A549 (cell line): ENCODE data around the gene EFEMP2. TPM values are rescaled to one million over a fixed set of nuclear protein-coding genes. Genes with fewer than 3 reads are reported as not detected.

ENCODE experiments used
- ATAC-seq, 2 experiments: fragments of 200-7000 bp in 1 of 2; fragments of >200 bp in 1 of 2; cut with Nextera tagmentation in 1 of 2; cut with Tn5 transposase in 1 of 2; 3 replicates each; pipeline versions ENCODE4 v1.8.0 to v1.9.1; 2018 to 2020; ENCODE audit warnings: mild to moderate bottlenecking in 1 of 2, moderate library complexity in 1 of 2
- CTCF ChIA-PET: fragments of 300-600 bp; sonication (Branson Sonifier 250); formaldehyde crosslinking; extraction: SDS; loops from one replicate; lab custom pipeline; 2021; ENCODE audit warnings: antibody characterized with exemption, inconsistent platforms; lab: Yijun Ruan, JAX
- POLR2A ChIA-PET: fragments of 350-600 bp; formaldehyde crosslinking; extraction: SDS; loops from one replicate; lab custom pipeline; 2021; ENCODE audit warnings: antibody characterized with exemption, inconsistent platforms; lab: Yijun Ruan, JAX
- DNase-seq, 2 experiments: peaks; one replicate each; pipeline versions ENCODE4 v3.0.0 to v3.0.0-alpha.2; 2011 to 2016; ENCODE audit warnings: low read depth in 1 of 2, low spot score in 1 of 2
- FAIRE-seq: peaks from 2 replicates; lab custom pipeline; 2011; peaks lifted over from hg19 to GRCh38; lab: Jason Lieb, UNC
- H3K27ac ChIP-seq, 2 experiments: fragments of >200 bp; sonication (Bioruptor Twin); formaldehyde crosslinking; 3 replicates each; pipeline ENCODE4 v1.5.1; 2016 to 2017
- H3K4me1 ChIP-seq: fragments of >200 bp; sonication (Bioruptor Twin); formaldehyde crosslinking; 3 replicates; pipeline ENCODE4 v1.6.1; 2016
- H3K4me2 ChIP-seq: fragments of >200 bp; sonication (Bioruptor Twin); formaldehyde crosslinking; 3 replicates; pipeline ENCODE4 v1.6.1; 2016
- H3K4me3 ChIP-seq: fragments of >200 bp; sonication (Bioruptor Twin); formaldehyde crosslinking; 3 replicates; pipeline ENCODE4 v1.5.1; 2016
- H3K9me3 ChIP-seq: fragments of >200 bp; sonication (Bioruptor Twin); formaldehyde crosslinking; 3 replicates; pipeline ENCODE4 v1.6.1; 2016
- CHD4 ChIP-seq: fragments of 200-600 bp; sonication (generic); IDR thresholded peaks from 2 replicates; pipeline ENCODE4 v1.6.1; 2016; ENCODE audit warnings: antibody characterized with exemption, mild to moderate bottlenecking, borderline replicate concordance
- E2F6 ChIP-seq: IDR thresholded peaks from 2 replicates; pipeline ENCODE4 v1.6.1; 2012; ENCODE audit warnings: low read depth, borderline replicate concordance
- FOSB ChIP-seq: fragments of 250-450 bp; sonication (Bioruptor Pico); IDR thresholded peaks from 2 replicates; pipeline ENCODE4 v1.5.0; 2020; ENCODE audit warnings: mild to moderate bottlenecking, moderate library complexity
- FOXS1 ChIP-seq: fragments of 250-450 bp; sonication (Bioruptor Pico); IDR thresholded peaks from 2 replicates; pipeline ENCODE4 v1.5.0; 2020; ENCODE audit warnings: mild to moderate bottlenecking, moderate library complexity
- GATA3 ChIP-seq: IDR thresholded peaks from 2 replicates; pipeline ENCODE4 v1.6.1; 2012; ENCODE audit warnings: borderline replicate concordance
- HDAC2 ChIP-seq: fragments of 200-600 bp; sonication (generic); IDR thresholded peaks from 2 replicates; pipeline ENCODE4 v1.6.1; 2016
- HEYL ChIP-seq: fragments of 250-450 bp; sonication (Bioruptor Pico); IDR thresholded peaks from 2 replicates; pipeline ENCODE4 v1.8.0; 2021; ENCODE audit warnings: mild to moderate bottlenecking, moderate library complexity
- HOXA7 ChIP-seq: fragments of 250-450 bp; sonication (Bioruptor Pico); IDR thresholded peaks from 2 replicates; pipeline ENCODE4 v1.5.0; 2020; ENCODE audit warnings: mild to moderate bottlenecking, moderate library complexity
- HOXB13 ChIP-seq: fragments of 250-450 bp; sonication (Bioruptor Pico); IDR thresholded peaks from 2 replicates; pipeline ENCODE4 v1.5.0; 2020; ENCODE audit warnings: low read depth, mild to moderate bottlenecking, moderate library complexity
- JUN ChIP-seq, 2 experiments: fragments of >200 bp; sonication (Bioruptor Twin); formaldehyde crosslinking; IDR thresholded peaks; 2 replicates in 1 of 2; 3 replicates in 1 of 2; pipeline ENCODE4 v1.6.1; 2016 to 2017
- KDM1A ChIP-seq: fragments of 200-600 bp; sonication (generic); IDR thresholded peaks from 2 replicates; pipeline ENCODE4 v1.6.1; 2016; ENCODE audit warnings: low read depth, mild to moderate bottlenecking
- KDM5A ChIP-seq: fragments of 200-600 bp; sonication (generic); IDR thresholded peaks from 2 replicates; pipeline ENCODE4 v1.6.1; 2016; ENCODE audit warnings: antibody characterized with exemption, mild to moderate bottlenecking
- NPAS2 ChIP-seq: fragments of 250-450 bp; sonication (Bioruptor Pico); IDR thresholded peaks from 2 replicates; pipeline ENCODE4 v1.8.0; 2022; ENCODE audit warnings: mild to moderate bottlenecking, moderate library complexity, borderline replicate concordance
- POLR2A ChIP-seq: IDR thresholded peaks from 2 replicates; pipeline ENCODE4 v1.6.1; 2012; ENCODE audit warnings: mild to moderate bottlenecking, low read length
- POLR2AphosphoS2 ChIP-seq: conservative IDR thresholded peaks from 2 replicates; pipeline ENCODE4 v1.6.1; 2012; ENCODE audit warnings: low read length, improper control_type of control experiment, inconsistent platforms
- RARB ChIP-seq: fragments of 250-450 bp; sonication (Bioruptor Pico); IDR thresholded peaks from 2 replicates; pipeline ENCODE4 v1.8.0; 2021; ENCODE audit warnings: mild to moderate bottlenecking, moderate library complexity
- RFX5 ChIP-seq: fragments of 450-650 bp; IDR thresholded peaks from 2 replicates; pipeline ENCODE4 v1.7.1; 2014; ENCODE audit warnings: antibody characterized with exemption, mild to moderate bottlenecking, moderate library complexity
- SREBF2 ChIP-seq: fragments of 450-650 bp; IDR thresholded peaks from 2 replicates; pipeline ENCODE4 v1.6.1; 2014; ENCODE audit warnings: mild to moderate bottlenecking, moderate library complexity
- TFCP2L1 ChIP-seq: fragments of 250-450 bp; sonication (Bioruptor Pico); IDR thresholded peaks from 2 replicates; pipeline ENCODE4 v1.5.0; 2021; ENCODE audit warnings: mild to moderate bottlenecking
- TP53 ChIP-seq: fragments of 250-450 bp; sonication (Bioruptor Pico); IDR thresholded peaks from 2 replicates; pipeline ENCODE4 v1.5.0; 2021; ENCODE audit warnings: mild to moderate bottlenecking, moderate library complexity
- ZFP36 ChIP-seq: fragments of 450-650 bp; IDR thresholded peaks from 2 replicates; pipeline ENCODE4 v1.6.1; 2014; ENCODE audit warnings: borderline replicate concordance; ENCODE audit not compliant: partially characterized antibody
- whole genome bisulfite sequencing: methylation state at CpG from one replicate; pipeline ENCODE4 v1.1.6; 2017; ENCODE audit errors: missing lambda C conversion rate; 5-methylcytosine and 5-hydroxymethylcytosine counted together
- polyA plus RNA-seq, 4 experiments: library from polyadenylated mRNA; depleted of rRNA in 3 of 4; stranded (reverse); fragments of >200 nt; fragmentation: RNase III in 1 of 4; extraction: RNeasy Plus Mini Kit Qiagen cat#74134 plus additional on column Dnase treatment in 1 of 4; gene quantifications; 2 replicates in 3 of 4; 3 replicates in 1 of 4; pipeline ENCODE4 v1.2.3, GENCODE V29; 2011 to 2017
- TF ChIP-seq, protein P1 (sequence below): fragments of >200 bp; sonication (Bioruptor Twin); formaldehyde crosslinking; IDR thresholded peaks from 3 replicates; pipeline ENCODE4 v1.5.1; 2016
- TF ChIP-seq, protein P2 (sequence below): IDR thresholded peaks from 2 replicates; pipeline ENCODE4 v1.6.1; 2012

Gene EFEMP2
- polyA plus RNA-seq, 2 of the 4 experiments (the other 2 are of a cell fraction), result 1.3 to 1.4 TPM

- ChIA-PET CTCF (interaction anchor here (0.6 to 7.5 kb wide), 12 partner anchors 10 to 191 kb away, joined by 3 to 45 read pairs (median 6); partner anchors contain the start of genes AP5B1, FIBP and KAT5), POLR2A (no interaction called here)
- FAIRE-seq, result no peak
- Histone ChIP-seq H3K4me3 (no peak overlapping the region), H3K4me1 (peaks cover 23% of the 10 kb centered on the region), H3K4me2 (no peak overlapping the region), H3K9me3 (no peaks in the 10 kb centered on the region), H3K27ac (no peak overlapping the region)
- TF ChIP-seq KDM1A (no peak), POLR2AphosphoS2 (peak; percentile 76), HOXA7 (CRISPR knock-in tag) (peak; percentile 6; the same call in 1 of the 2 replicates), NPAS2 (no peak)
- TF ChIP-seq, protein P1, sequence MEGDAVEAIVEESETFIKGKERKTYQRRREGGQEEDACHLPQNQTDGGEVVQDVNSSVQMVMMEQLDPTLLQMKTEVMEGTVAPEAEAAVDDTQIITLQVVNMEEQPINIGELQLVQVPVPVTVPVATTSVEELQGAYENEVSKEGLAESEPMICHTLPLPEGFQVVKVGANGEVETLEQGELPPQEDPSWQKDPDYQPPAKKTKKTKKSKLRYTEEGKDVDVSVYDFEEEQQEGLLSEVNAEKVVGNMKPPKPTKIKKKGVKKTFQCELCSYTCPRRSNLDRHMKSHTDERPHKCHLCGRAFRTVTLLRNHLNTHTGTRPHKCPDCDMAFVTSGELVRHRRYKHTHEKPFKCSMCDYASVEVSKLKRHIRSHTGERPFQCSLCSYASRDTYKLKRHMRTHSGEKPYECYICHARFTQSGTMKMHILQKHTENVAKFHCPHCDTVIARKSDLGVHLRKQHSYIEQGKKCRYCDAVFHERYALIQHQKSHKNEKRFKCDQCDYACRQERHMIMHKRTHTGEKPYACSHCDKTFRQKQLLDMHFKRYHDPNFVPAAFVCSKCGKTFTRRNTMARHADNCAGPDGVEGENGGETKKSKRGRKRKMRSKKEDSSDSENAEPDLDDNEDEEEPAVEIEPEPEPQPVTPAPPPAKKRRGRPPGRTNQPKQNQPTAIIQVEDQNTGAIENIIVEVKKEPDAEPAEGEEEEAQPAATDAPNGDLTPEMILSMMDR, result no peak
- DNase-seq, result no peak
- no peak for ATAC-seq
- WGBS, result 97% methylated on average over 6 of the region's 6 CpGs
Measured at GRCh38 chr11:65853246-65853979, 19.2 kb downstream of the EFEMP2 start.

DNA sequence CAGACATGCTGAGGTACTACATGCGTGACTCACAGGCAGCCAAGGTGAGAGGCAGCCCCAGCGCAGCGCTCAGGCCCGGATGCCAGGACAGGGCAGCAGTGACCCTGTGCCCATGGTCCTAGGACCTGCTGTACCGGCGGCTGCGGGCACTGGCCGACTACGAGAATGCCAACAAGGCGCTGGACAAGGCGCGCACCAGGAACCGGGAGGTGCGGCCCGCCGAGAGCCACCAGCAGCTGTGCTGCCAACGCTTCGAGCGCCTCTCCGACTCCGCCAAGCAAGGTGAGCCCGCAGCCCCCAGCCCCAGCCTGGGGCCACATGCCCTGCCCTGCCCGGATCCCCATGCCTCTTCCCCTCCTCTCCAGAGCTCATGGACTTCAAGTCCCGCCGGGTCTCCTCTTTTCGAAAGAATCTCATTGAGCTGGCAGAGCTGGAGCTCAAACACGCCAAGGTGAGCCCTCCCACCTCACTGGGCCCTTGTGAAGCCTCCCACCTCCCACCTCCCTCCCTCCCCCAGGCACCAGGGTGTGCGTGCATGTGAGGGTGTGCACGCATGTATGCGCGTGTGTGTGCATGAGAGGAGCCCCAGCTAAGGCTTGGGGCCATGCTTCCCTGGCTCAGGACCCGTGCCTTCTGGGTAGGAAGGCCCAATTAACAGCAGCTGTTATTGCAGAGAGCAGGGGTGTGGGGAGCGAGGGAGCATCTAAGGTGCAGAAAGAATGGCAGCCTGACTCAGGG is 19.9 kb downstream of the EFEMP2 start:
- peak in 1 of 2 experiments; percentile 6; a peak in 3 of 6 replicates for ATAC-seq
- CTCF ChIA-PET, result interaction anchor here (0.7 to 7.5 kb wide), 15 partner anchors 8 to 227 kb away, joined by 3 to 45 read pairs (median 7); partner anchors contain the start of genes AP5B1, FIBP, KAT5 and MUS81

More for the DNA sequence above, 19.9 kb downstream of the EFEMP2 start:
- DNase-seq (no peak), FAIRE-seq (no peak)
- TF ChIP-seq NPAS2 (no peak), ZFP36 (no peak), POLR2A (no peak), E2F6 (no peak), TFCP2L1 (peak; percentile 67; the same call in 1 of the 2 replicates), FOSB (CRISPR knock-in tag) (no peak), HDAC2 (no peak), SREBF2 (no peak), TP53 (0 out of 2 replicates have a peak, but pooled peaks have one; percentile 65), HOXB13 (CRISPR knock-in tag) (no peak), RFX5 (no peak), GATA3 (no peak), HEYL (CRISPR knock-in tag) (no peak), KDM5A (no peak), HOXA7 (CRISPR knock-in tag) (no peak; the same call in 1 of the 2 replicates), JUN (IDR thresholded peaks at IDR 0.05) (0 out of 5 replicates have a peak, but pooled peaks of 1 of the 2 experiments have one; percentile 20), RARB (peak; percentile 29; the same call in 1 of the 2 replicates), CHD4 (no peak), FOXS1 (CRISPR knock-in tag) (no peak)
- TF ChIP-seq, protein P2, sequence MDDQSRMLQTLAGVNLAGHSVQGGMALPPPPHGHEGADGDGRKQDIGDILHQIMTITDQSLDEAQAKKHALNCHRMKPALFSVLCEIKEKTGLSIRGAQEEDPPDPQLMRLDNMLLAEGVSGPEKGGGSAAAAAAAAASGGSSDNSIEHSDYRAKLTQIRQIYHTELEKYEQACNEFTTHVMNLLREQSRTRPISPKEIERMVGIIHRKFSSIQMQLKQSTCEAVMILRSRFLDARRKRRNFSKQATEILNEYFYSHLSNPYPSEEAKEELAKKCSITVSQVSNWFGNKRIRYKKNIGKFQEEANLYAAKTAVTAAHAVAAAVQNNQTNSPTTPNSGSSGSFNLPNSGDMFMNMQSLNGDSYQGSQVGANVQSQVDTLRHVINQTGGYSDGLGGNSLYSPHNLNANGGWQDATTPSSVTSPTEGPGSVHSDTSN, result peak; percentile 5; the same call in 1 of the 2 replicates
- TF ChIP-seq, protein P1, result no peak
- Histone ChIP-seq H3K27ac (no peak overlapping the region), H3K9me3 (no peaks in the 10 kb centered on the region), H3K4me2 (no peak overlapping the region), H3K4me1 (peaks cover 23% of the 10 kb centered on the region), H3K4me3 (no peak overlapping the region)
- 95% methylated on average over 25 of the region's 33 CpGs for WGBS
- POLR2A ChIA-PET, result no interaction called here
